Parathyroid adenoma (tissue), 2 donors: ENCODE data around the gene ARHGAP24.

Experiments
- H2AFZ ChIP-seq: fragments of 300-600 bp; sonication (generic); one replicate; pipeline ENCODE4 v1.7.0; 2017; ENCODE audit warnings: antibody characterized with exemption, mild to moderate bottlenecking
- H3K27ac ChIP-seq: fragments of 300-600 bp; sonication (generic); one replicate; pipeline ENCODE4 v1.7.0; 2017
- H3K27me3 ChIP-seq: fragments of 300-600 bp; sonication (generic); one replicate; pipeline ENCODE4 v1.7.0; 2017; ENCODE audit warnings: low read length; ENCODE audit not compliant: control insufficient read depth, insufficient read depth
- H3K36me3 ChIP-seq: fragments of 300-600 bp; sonication (generic); one replicate; pipeline ENCODE4 v1.7.0; 2017; ENCODE audit warnings: low read length; ENCODE audit not compliant: control insufficient read depth, insufficient read depth
- H3K4me1 ChIP-seq: fragments of 300-600 bp; sonication (generic); one replicate; pipeline ENCODE4 v1.7.0; 2017; ENCODE audit warnings: control low read depth
- H3K4me2 ChIP-seq: fragments of 300-600 bp; sonication (generic); one replicate; pipeline ENCODE4 v1.7.0; 2017; ENCODE audit warnings: low read length
- H3K4me3 ChIP-seq: fragments of 300-600 bp; sonication (generic); one replicate; pipeline ENCODE4 v1.7.0; 2017; ENCODE audit warnings: low read depth, low read length
- H3K79me2 ChIP-seq: fragments of 300-600 bp; sonication (generic); one replicate; pipeline ENCODE4 v1.7.0; 2017; ENCODE audit warnings: control low read depth
- H3K9ac ChIP-seq: fragments of 300-600 bp; sonication (generic); one replicate; pipeline ENCODE4 v1.7.0; 2017; ENCODE audit warnings: mild to moderate bottlenecking
- H3K9me3 ChIP-seq: fragments of 300-600 bp; sonication (generic); one replicate; pipeline ENCODE4 v1.7.0; 2017; ENCODE audit warnings: low read length; ENCODE audit not compliant: control insufficient read depth
- CTCF ChIP-seq: fragments of 300-600 bp; sonication (generic); IDR thresholded peaks from one replicate; pipeline ENCODE4 v1.7.0; 2017; ENCODE audit warnings: antibody characterized with exemption, mild to moderate bottlenecking
- donor health status: primary hyperparathyroidism.

Gene ARHGAP24

DNA sequence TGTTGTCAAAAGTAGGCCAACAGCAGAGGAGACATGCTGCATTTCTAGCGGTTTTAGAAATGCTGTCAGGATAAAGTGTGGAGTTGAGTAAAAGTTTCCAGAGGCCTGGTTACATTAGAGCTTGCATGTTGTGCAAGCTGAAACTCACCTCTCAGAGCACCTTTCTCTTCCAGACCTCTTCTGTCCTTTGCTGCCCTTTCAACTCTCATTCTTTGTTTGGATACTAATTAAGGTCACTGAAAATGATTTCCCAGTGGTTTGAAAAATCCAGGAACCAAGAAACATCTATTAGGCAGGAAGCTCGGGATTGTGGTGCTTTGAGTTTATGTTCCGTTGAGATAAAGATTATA lies 458.3 kb downstream of the ARHGAP24 start:
- no peak overlapping the region for H2AFZ ChIP-seq
- no peak overlapping the region for H3K9ac ChIP-seq
- no peaks in the 10 kb centered on the region for H3K27me3 ChIP-seq
- no peak overlapping the region for H3K4me2 ChIP-seq
- H3K36me3 ChIP-seq = no peaks in the 10 kb centered on the region
- TF ChIP-seq CTCF = no peak
- H3K4me3 ChIP-seq = no peak overlapping the region
- H3K27ac ChIP-seq = no peak overlapping the region
- H3K4me1 ChIP-seq = no peaks in the 10 kb centered on the region
- H3K9me3 ChIP-seq = no peaks in the 10 kb centered on the region
- no peaks in the 10 kb centered on the region for H3K79me2 ChIP-seq

DNA sequence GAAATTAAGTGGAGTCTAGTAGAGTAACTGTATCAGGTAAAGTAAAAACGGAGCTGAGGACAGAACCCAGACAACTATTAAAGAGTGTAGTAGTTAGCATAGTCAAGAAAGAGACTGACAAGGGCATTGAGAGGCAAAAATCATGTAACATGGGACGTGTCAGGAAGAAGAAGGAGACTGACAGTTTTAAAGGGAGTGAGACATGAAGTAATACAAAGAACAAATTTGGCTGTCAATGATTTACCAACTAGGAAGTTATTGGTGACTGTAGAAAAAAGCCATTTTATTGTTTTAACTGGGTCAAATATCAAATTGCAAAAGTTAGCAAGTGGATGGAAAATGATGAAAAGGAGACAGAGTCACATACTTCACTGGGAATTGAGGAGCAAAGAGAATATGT lies 462.6 kb downstream of the ARHGAP24 start:
- Histone ChIP-seq H3K4me3 (no peak overlapping the region), H3K36me3 (no peaks in the 10 kb centered on the region), H3K4me1 (no peaks in the 10 kb centered on the region), H3K79me2 (no peaks in the 10 kb centered on the region), H3K9me3 (no peaks in the 10 kb centered on the region), H3K4me2 (no peak overlapping the region), H3K27me3 (no peaks in the 10 kb centered on the region), H2AFZ (no peak overlapping the region), H3K27ac (no peak overlapping the region), H3K9ac (no peak overlapping the region)
- no peak for TF ChIP-seq CTCF

DNA sequence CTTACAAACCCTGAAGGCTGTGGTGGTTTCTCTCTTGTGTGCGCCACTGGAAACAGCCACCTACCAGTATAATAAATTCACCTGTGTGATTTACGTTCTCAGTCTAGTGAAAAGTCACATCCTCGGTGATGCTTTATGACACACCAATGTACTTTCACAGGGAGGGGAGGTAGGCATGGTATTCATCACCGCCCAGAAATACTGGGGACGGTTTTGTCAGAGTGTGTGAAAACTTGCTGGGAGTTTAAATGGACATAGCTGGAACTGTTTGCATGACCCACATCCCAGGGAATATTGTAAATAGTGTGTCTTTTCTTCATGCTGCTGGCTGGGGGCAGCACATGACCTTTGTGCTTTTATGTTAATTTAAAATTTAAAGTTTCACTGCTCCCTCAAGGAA lies 463.1 kb downstream of the ARHGAP24 start:
- no peak overlapping the region for H2AFZ ChIP-seq
- H3K4me1 ChIP-seq = no peaks in the 10 kb centered on the region
- H3K9ac ChIP-seq = no peak overlapping the region
- H3K9me3 ChIP-seq = no peaks in the 10 kb centered on the region
- H3K4me3 ChIP-seq = no peak overlapping the region
- no peaks in the 10 kb centered on the region for H3K36me3 ChIP-seq
- no peaks in the 10 kb centered on the region for H3K27me3 ChIP-seq
- no peak overlapping the region for H3K27ac ChIP-seq
- TF ChIP-seq CTCF = no peak
- no peak overlapping the region for H3K4me2 ChIP-seq
- H3K79me2 ChIP-seq = no peaks in the 10 kb centered on the region

- H3K4me2 ChIP-seq = no peak overlapping the region
Measured at GRCh38 chr4:85938902-85939301, 464.0 kb downstream of the ARHGAP24 start.

More at GRCh38 chr4:85938902-85939301, 464.0 kb downstream of the ARHGAP24 start:
- H3K4me1 ChIP-seq = no peaks in the 10 kb centered on the region
- H3K9ac ChIP-seq = no peak overlapping the region
- no peaks in the 10 kb centered on the region for H3K27me3 ChIP-seq
- no peaks in the 10 kb centered on the region for H3K79me2 ChIP-seq
- H3K27ac ChIP-seq = no peak overlapping the region
- H3K36me3 ChIP-seq = no peaks in the 10 kb centered on the region
- no peak overlapping the region for H3K4me3 ChIP-seq
- H3K9me3 ChIP-seq = no peaks in the 10 kb centered on the region
- TF ChIP-seq CTCF = no peak
- no peak overlapping the region for H2AFZ ChIP-seq
